NCI-H1105 treated with DMSO at 0.1 percent for 48 hours (cell line): Measurements from ENCODE around the gene SERPINE1.
"Not testable (repeated sequence)": the region's sequence is repeated elsewhere in the genome, so short reads cannot be mapped to it uniquely, and the experiment has no call there.

Source experiments
- DNase-seq: peaks from one replicate; lab custom pipeline; 2025; lab: John Stamatoyannopoulos, UW

Gene SERPINE1

GRCh38 chr7:101126651-101127459 lies at the start of gene SERPINE1:
TSS of gene SERPINE1 (plus strand) at chr7:101127104. CDS start at chr7:101128394, 1,290 bp downstream.
- DNase-seq = peak; percentile 62

DNA sequence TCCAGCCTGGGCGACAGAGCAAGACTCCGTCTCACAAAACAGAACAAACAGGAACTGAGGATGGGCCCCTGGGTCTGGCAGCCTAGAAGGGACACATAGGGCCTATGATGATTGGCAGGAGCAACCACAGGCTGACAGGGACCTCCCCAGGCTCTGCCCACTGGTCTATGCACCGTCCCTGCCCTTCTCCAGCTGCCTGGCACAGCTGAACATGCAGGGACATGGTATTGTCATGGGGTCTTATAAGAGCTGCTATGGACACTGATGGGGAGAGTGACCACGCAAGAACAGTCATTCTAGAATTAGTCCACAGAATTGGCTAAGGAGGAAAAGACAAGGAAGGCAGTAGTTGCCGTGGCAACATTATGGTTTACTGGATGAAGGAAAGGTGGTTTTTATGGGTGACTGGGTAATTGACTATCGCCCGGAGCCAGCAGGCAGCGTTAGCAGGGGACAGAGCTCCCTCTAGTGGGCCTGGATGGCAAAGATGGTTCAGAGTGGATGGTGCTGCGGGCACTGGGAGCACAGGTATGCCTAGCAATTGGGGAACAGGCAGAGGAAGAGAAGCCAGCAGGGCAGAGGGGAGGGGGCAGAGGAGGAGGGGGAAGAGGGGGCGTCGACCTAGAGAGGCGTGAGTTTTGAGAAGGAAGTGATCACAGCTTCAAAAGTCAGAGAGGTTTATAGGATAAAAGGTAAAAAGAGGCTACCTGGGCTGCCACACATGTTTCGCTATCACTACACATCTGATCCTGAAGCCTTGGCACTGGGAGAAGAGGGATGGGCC lies 49.4 kb upstream of the SERPINE1 start:
- peak; percentile 80 for DNase-seq

DNA sequence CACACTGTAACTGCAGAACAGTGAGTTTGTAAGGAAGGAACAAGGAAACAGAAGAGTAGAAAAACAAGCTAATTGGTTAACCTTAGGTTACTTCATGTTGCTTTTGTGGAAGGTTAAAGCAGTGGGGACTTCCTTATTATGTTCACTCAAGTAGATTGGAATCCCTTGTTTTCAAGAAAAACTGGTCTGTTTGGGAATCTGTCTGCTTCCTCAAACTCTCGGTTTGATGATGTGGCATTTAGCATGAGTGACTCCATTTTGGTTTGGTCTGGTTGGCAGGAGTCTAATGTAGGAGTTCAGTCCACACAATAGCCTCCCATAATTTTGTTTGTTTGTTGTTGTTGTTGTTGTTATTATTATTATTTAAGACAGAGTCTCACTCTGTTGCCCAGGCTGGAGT lies 45.5 kb upstream of the SERPINE1 start:
- no peak for DNase-seq

DNA sequence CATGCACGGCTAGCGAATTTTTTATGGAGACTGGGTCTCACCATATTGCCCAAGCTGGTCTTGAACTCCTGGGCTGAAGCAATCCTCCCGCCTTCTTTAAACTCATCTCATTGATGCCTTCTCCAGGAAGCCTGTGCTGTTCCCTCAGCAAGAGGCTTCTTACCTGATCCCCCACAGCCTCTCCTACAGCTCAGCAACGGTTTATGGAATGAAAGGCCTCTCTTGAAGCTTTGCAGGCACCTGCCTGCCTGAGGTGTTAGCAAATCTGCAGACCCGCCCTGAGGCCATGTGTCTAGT lies 42.1 kb upstream of the SERPINE1 start:
- DNase-seq = no peak

- DNase-seq = peak; percentile 81
Observed at GRCh38 chr7:101085162-101085964, 41.5 kb upstream of the SERPINE1 start, which contains the start of gene TRIM56. TSS of gene TRIM56 (plus strand) at chr7:101085481. CDS start at chr7:101087313, 1,832 bp downstream.

DNA sequence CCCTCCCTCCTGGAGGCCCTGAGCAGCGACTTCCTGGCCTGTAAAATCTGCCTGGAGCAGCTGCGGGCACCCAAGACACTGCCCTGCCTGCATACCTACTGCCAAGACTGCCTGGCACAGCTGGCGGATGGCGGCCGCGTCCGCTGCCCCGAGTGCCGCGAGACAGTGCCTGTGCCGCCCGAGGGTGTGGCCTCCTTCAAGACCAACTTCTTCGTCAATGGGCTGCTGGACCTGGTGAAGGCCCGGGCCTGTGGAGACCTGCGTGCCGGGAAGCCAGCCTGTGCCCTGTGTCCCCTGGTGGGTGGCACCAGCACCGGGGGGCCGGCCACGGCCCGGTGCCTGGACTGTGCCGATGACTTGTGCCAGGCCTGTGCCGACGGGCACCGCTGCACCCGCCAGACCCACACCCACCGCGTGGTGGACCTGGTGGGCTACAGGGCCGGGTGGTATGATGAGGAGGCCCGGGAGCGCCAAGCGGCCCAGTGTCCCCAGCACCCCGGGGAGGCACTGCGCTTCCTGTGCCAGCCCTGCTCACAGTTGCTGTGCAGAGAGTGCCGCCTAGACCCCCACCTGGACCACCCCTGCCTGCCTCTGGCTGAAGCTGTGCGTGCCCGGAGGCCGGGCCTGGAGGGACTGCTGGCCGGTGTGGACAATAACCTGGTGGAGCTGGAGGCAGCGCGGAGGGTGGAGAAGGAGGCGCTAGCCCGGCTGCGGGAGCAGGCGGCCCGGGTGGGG lies 39.4 kb upstream of the SERPINE1 start:
- DNase-seq = no peak

GRCh38 chr7:101088069-101088425 lies 38.9 kb upstream of the SERPINE1 start:
- no peak for DNase-seq

DNA sequence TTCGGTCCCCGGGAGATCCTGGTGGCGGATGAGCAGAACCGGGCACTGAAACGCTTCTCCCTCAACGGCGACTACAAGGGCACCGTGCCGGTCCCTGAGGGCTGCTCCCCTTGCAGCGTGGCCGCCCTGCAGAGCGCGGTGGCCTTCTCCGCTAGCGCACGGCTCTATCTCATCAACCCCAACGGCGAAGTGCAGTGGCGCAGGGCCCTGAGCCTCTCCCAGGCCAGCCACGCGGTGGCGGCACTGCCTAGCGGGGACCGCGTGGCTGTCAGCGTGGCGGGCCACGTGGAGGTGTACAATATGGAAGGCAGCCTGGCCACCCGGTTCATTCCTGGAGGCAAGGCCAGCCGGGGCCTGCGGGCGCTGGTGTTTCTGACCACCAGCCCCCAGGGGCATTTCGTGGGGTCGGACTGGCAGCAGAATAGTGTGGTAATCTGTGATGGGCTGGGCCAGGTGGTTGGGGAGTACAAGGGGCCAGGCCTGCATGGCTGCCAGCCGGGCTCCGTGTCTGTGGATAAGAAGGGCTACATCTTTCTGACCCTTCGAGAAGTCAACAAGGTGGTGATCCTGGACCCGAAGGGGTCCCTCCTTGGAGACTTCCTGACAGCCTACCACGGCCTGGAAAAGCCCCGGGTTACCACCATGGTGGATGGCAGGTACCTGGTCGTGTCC lies 37.9 kb upstream of the SERPINE1 start:
- DNase-seq = no peak

DNA sequence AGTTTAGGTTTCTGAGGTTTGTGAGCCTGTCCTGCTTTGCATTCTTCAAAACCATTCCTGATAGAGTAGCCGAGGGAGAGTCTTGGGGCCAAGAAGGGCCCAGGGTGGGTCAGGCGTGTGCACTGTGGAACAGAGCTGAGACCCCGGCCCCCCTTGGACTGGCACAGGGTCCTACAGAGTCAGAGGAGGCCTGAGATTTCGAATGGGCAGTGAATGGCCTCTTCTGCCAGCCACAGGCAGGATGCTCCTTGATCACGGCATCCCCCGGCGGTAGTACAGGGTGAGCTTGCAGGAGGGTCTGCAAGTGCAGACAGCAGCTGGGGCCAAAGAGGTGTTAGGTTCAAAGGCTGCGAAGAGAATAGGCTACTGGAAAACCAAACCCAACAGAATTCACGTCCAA lies 37.0 kb upstream of the SERPINE1 start:
- DNase-seq = no peak

GRCh38 chr7:101092266-101092905 lies 34.5 kb upstream of the SERPINE1 start:
- DNase-seq = not testable (repeated sequence)

GRCh38 chr7:101093906-101094305 lies 33.0 kb upstream of the SERPINE1 start:
- no peak for DNase-seq

GRCh38 chr7:101094376-101094775 lies 32.5 kb upstream of the SERPINE1 start:
- no peak for DNase-seq

GRCh38 chr7:101094791-101095375 lies 32.0 kb upstream of the SERPINE1 start:
- no peak for DNase-seq

DNA sequence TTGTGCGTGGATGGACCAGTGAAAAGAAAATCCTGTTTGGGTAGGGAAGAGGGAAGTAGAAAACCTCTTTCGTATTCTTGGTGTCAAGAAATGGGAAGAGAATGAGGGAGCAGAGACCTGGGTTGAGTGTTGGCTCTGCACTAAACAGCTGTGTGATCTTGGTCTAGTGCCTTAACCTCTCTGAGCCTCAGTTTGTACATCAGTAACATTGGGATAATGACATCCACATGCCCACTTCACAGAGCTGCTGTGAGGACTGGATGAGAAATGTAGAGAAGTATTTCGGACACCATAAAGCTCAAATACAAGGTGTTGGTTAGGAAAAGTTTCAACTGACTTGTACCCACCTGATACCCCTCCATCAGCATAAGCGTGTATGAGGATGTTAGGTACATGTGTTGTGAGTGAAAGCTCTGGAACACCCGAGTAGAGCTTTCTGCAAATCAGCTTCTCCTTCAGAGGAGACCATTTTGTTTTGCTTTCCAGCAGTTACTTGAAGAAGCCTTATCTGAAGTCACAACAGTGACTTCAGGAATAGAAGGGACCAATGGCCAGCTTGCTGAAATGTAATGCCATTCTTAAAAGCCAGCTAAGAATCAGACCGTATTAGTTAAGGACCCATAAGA lies 30.5 kb upstream of the SERPINE1 start:
- DNase-seq = no peak

DNA sequence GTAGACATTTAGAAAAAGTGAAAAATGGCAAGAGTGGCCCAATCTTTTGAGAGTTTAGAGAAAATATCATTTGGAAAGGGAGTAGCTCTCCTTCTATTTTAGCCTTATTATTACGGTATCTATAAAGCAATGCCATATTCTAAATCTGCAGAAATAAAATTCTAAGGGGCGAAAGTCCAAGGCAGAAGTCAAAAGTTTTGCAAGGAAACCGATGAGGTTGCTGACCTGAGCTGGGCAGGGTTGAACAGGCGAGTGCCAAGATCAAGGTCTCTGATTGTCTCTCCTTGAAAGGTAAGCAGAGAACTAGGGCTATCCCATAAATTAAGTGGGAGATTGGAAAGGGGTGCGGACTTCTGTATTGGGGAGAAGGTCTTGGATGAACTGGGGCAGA lies 30.0 kb upstream of the SERPINE1 start:
- no peak for DNase-seq

- DNase-seq = no peak
Observed at GRCh38 chr7:101097561-101097960, 29.3 kb upstream of the SERPINE1 start.

GRCh38 chr7:101099969-101100781 lies 26.7 kb upstream of the SERPINE1 start:
- peak; percentile 22 for DNase-seq

GRCh38 chr7:101100858-101101847 lies 25.8 kb upstream of the SERPINE1 start:
- DNase-seq = no peak
